Panc1 (cell line): ENCODE measurements around the gene RFTN1.

Experiments used
- CTCF ChIP-seq: fragments of 450-650 bp; IDR thresholded peaks from 2 replicates; pipeline ENCODE4 v1.5.1; 2017; ENCODE audit warnings: mild to moderate bottlenecking
- SIN3A ChIP-seq: IDR thresholded peaks from 2 replicates; pipeline ENCODE4 v1.6.1; 2012; ENCODE audit warnings: low read depth, mild to moderate bottlenecking, low read length, moderate library complexity, borderline replicate concordance; ENCODE audit not compliant: insufficient read depth

GRCh38 chr3:16335333-16335732 is 178.2 kb downstream of the RFTN1 start:
- no peak for TF ChIP-seq CTCF
- TF ChIP-seq SIN3A: no peak
